ENCODE results near the gene CFAP69.
"Not testable (repeated sequence)": the region's sequence is repeated elsewhere in the genome, so short reads cannot be mapped to it uniquely, and the experiment has no call there.

The CFAP69 gene

GRCh38 chr7:90251304-90251635 is 6.3 kb downstream of the CFAP69 start:
- Histone ChIP-seq H3K9me3 (ENCODE audit: insufficient read depth, low read length) (no peaks in the 10 kb centered on the region), H3K27me3 (ENCODE audit: insufficient read depth, insufficient read length) (peaks cover 10% of the 10 kb centered on the region), H3K4me3 (ENCODE audit: insufficient read length, low read depth) (no peak overlapping the region), H3K4me1 (ENCODE audit: insufficient read depth, insufficient read length) (no peaks in the 10 kb centered on the region), H3K36me3 (ENCODE audit: insufficient read depth, insufficient read length, low read length) (no peaks in the 10 kb centered on the region), H3K9ac (ENCODE audit: insufficient read length, low read depth) (no peak overlapping the region)
- no peak for DNase-seq (ENCODE audit: low read depth, low spot score)
- TF ChIP-seq SUZ12 (IDR thresholded peaks at IDR 0.05; ENCODE audit: extremely low read depth, insufficient read depth, insufficient read length) (no peak), YY1 (IDR thresholded peaks at IDR 0.05; ENCODE audit: insufficient read depth, insufficient read length) (no peak), ZNF274 (IDR thresholded peaks at IDR 0.05; ENCODE audit: low read depth, low read length) (no peak)

DNA sequence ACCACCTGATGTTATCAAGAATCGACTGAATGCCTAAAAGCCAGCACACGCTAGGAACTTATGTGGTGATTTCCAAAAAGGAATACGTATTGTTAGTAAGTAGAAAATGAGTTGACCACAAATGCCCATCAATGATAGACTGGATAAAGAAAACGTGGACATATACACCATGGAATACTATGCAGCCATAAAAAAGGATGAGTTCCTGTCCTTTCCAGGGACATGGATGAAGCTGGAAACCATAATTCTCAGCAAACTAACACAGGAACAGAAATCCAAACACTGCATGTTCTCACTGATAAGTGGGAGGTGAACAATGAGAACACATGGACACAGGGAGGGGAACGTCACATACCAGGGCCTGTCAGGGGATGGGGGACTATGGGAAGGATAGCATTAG is 11.0 kb downstream of the CFAP69 start:
- H3K27me3 ChIP-seq (ENCODE audit: insufficient read depth, insufficient read length); H3K4me3 ChIP-seq (ENCODE audit: insufficient read length, low read depth); H3K9me3 ChIP-seq (ENCODE audit: insufficient read depth, low read length); DNase-seq (ENCODE audit: low read depth, low spot score); H3K9ac ChIP-seq (ENCODE audit: insufficient read length, low read depth); H3K4me1 ChIP-seq (ENCODE audit: insufficient read depth, insufficient read length); H3K36me3 ChIP-seq (ENCODE audit: insufficient read depth, insufficient read length, low read length): not testable (repeated sequence)

GRCh38 chr7:90256778-90257177 is 11.8 kb downstream of the CFAP69 start:
- H3K4me1 ChIP-seq (ENCODE audit: insufficient read depth, insufficient read length) = no peaks in the 10 kb centered on the region
- no peaks in the 10 kb centered on the region for H3K36me3 ChIP-seq (ENCODE audit: insufficient read depth, insufficient read length, low read length)
- no peak overlapping the region for H3K4me3 ChIP-seq (ENCODE audit: insufficient read length, low read depth)
- TF ChIP-seq SUZ12 (IDR thresholded peaks at IDR 0.05; ENCODE audit: extremely low read depth, insufficient read depth, insufficient read length) = no peak
- no peak for TF ChIP-seq YY1 (IDR thresholded peaks at IDR 0.05; ENCODE audit: insufficient read depth, insufficient read length)
- no peak for TF ChIP-seq ZNF274 (IDR thresholded peaks at IDR 0.05; ENCODE audit: low read depth, low read length)
- H3K27me3 ChIP-seq (ENCODE audit: insufficient read depth, insufficient read length) = no peaks in the 10 kb centered on the region
- no peak for DNase-seq (ENCODE audit: low read depth, low spot score)
- no peaks in the 10 kb centered on the region for H3K9me3 ChIP-seq (ENCODE audit: insufficient read depth, low read length)
- H3K9ac ChIP-seq (ENCODE audit: insufficient read length, low read depth) = no peak overlapping the region

DNA sequence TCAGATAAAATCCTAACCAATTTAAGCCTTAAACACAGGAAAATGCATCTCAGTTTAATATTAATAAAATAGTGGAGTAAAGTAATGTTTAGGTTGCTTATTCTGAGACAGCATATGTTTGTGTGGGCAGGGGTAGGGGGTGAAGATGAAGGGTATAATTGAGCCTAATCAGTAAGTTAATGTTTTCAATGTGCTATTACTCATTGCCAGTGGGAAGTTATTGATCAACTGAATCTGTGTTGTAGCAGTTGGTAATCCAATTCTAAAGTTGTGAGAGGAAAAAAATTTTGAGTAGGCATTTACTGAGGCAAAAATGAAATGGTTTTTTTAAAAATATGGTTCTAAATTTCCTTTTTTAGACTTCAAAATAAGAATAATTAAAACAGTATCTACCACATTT is 16.5 kb downstream of the CFAP69 start:
- Histone ChIP-seq H3K36me3 (ENCODE audit: insufficient read depth, insufficient read length, low read length) (no peaks in the 10 kb centered on the region), H3K4me3 (ENCODE audit: insufficient read length, low read depth) (no peak overlapping the region), H3K9ac (ENCODE audit: insufficient read length, low read depth) (no peak overlapping the region), H3K4me1 (ENCODE audit: insufficient read depth, insufficient read length) (no peaks in the 10 kb centered on the region), H3K9me3 (ENCODE audit: insufficient read depth, low read length) (no peaks in the 10 kb centered on the region), H3K27me3 (ENCODE audit: insufficient read depth, insufficient read length) (no peaks in the 10 kb centered on the region)
- TF ChIP-seq YY1 (IDR thresholded peaks at IDR 0.05; ENCODE audit: insufficient read depth, insufficient read length) (no peak), SUZ12 (IDR thresholded peaks at IDR 0.05; ENCODE audit: extremely low read depth, insufficient read depth, insufficient read length) (no peak), ZNF274 (IDR thresholded peaks at IDR 0.05; ENCODE audit: low read depth, low read length) (no peak)
- no peak for DNase-seq (ENCODE audit: low read depth, low spot score)

GRCh38 chr7:90262438-90262837 is 17.5 kb downstream of the CFAP69 start:
- Histone ChIP-seq H3K27me3 (ENCODE audit: insufficient read depth, insufficient read length) (no peaks in the 10 kb centered on the region), H3K9ac (ENCODE audit: insufficient read length, low read depth) (no peak overlapping the region), H3K4me3 (ENCODE audit: insufficient read length, low read depth) (no peak overlapping the region), H3K4me1 (ENCODE audit: insufficient read depth, insufficient read length) (no peaks in the 10 kb centered on the region), H3K36me3 (ENCODE audit: insufficient read depth, insufficient read length, low read length) (no peaks in the 10 kb centered on the region), H3K9me3 (ENCODE audit: insufficient read depth, low read length) (no peaks in the 10 kb centered on the region)
- no peak for DNase-seq (ENCODE audit: low read depth, low spot score)
- TF ChIP-seq SUZ12 (IDR thresholded peaks at IDR 0.05; ENCODE audit: extremely low read depth, insufficient read depth, insufficient read length) = no peak
- no peak for TF ChIP-seq ZNF274 (IDR thresholded peaks at IDR 0.05; ENCODE audit: low read depth, low read length)
- TF ChIP-seq YY1 (IDR thresholded peaks at IDR 0.05; ENCODE audit: insufficient read depth, insufficient read length) = no peak

- H3K4me1 ChIP-seq (ENCODE audit: insufficient read depth, insufficient read length) = no peaks in the 10 kb centered on the region
- no peak overlapping the region for H3K4me3 ChIP-seq (ENCODE audit: insufficient read length, low read depth)
- no peak for DNase-seq (ENCODE audit: low read depth, low spot score)
- no peaks in the 10 kb centered on the region for H3K9me3 ChIP-seq (ENCODE audit: insufficient read depth, low read length)
- no peaks in the 10 kb centered on the region for H3K27me3 ChIP-seq (ENCODE audit: insufficient read depth, insufficient read length)
- no peak overlapping the region for H3K9ac ChIP-seq (ENCODE audit: insufficient read length, low read depth)
- no peaks in the 10 kb centered on the region for H3K36me3 ChIP-seq (ENCODE audit: insufficient read depth, insufficient read length, low read length)
- TF ChIP-seq YY1 (IDR thresholded peaks at IDR 0.05; ENCODE audit: insufficient read depth, insufficient read length) (no peak), SUZ12 (IDR thresholded peaks at IDR 0.05; ENCODE audit: extremely low read depth, insufficient read depth, insufficient read length) (no peak), ZNF274 (IDR thresholded peaks at IDR 0.05; ENCODE audit: low read depth, low read length) (no peak)
Measured at GRCh38 chr7:90266808-90267207, 21.8 kb downstream of the CFAP69 start.

DNA sequence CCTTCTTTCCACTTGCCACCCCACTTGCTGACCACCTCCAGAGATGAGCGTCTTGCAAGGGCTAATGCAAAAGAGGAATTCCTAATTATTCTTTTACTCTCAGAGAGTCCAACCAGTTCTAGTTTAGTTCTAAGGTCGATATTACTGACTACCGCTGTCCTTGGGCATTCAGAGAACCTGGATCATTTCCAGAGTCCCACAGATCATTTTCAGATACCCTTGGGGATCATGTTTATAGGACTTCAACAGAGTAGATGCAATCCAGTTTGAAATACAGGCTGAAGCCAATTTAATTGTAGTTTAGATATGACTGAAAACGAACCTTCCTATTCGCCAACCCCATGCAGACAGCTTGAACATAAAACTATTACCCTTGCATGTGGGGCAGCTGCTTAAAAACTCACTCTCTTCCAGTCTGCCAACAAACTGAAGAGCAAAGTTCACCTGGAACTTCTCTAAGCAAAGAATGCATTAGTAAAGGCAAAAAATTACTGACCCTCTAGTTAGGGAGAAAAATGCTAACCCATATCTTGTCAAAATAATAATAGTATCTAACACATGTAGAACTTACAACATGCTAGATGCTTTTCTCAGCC is 22.4 kb downstream of the CFAP69 start:
- TF ChIP-seq SUZ12 (IDR thresholded peaks at IDR 0.05; ENCODE audit: extremely low read depth, insufficient read depth, insufficient read length) (no peak), ZNF274 (IDR thresholded peaks at IDR 0.05; ENCODE audit: low read depth, low read length) (no peak), YY1 (IDR thresholded peaks at IDR 0.05; ENCODE audit: insufficient read depth, insufficient read length) (no peak)
- DNase-seq (ENCODE audit: low read depth, low spot score) = no peak
- Histone ChIP-seq H3K36me3 (ENCODE audit: insufficient read depth, insufficient read length, low read length) (no peaks in the 10 kb centered on the region), H3K9ac (ENCODE audit: insufficient read length, low read depth) (no peak overlapping the region), H3K27me3 (ENCODE audit: insufficient read depth, insufficient read length) (no peaks in the 10 kb centered on the region), H3K4me1 (ENCODE audit: insufficient read depth, insufficient read length) (no peaks in the 10 kb centered on the region), H3K4me3 (ENCODE audit: insufficient read length, low read depth) (no peak overlapping the region), H3K9me3 (ENCODE audit: insufficient read depth, low read length) (no peaks in the 10 kb centered on the region)

DNA sequence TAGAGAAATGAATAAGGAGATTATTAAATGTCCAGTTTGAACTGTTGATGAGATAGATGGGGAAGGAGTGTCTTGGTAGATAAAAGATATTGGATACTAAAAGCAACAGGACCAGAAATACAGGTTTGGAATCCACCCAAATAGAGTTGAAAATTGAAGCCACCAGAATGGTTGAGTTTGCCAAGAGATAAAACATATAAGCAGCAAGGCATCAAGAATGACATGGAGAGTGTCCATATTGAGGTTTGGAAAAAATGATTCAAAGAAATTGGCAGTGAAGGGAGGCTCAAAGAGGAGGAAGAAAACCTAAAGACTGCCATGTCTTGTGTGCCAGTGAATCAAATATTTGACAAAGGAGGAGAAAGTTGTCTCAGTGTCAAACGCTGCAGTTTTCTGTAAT is 24.2 kb downstream of the CFAP69 start:
- H3K27me3 ChIP-seq (ENCODE audit: insufficient read depth, insufficient read length) = no peaks in the 10 kb centered on the region
- TF ChIP-seq YY1 (IDR thresholded peaks at IDR 0.05; ENCODE audit: insufficient read depth, insufficient read length) (no peak), ZNF274 (IDR thresholded peaks at IDR 0.05; ENCODE audit: low read depth, low read length) (no peak), SUZ12 (IDR thresholded peaks at IDR 0.05; ENCODE audit: extremely low read depth, insufficient read depth, insufficient read length) (no peak)
- H3K4me3 ChIP-seq (ENCODE audit: insufficient read length, low read depth) = no peak overlapping the region
- H3K36me3 ChIP-seq (ENCODE audit: insufficient read depth, insufficient read length, low read length) = no peaks in the 10 kb centered on the region
- H3K4me1 ChIP-seq (ENCODE audit: insufficient read depth, insufficient read length) = no peaks in the 10 kb centered on the region
- no peak overlapping the region for H3K9ac ChIP-seq (ENCODE audit: insufficient read length, low read depth)
- H3K9me3 ChIP-seq (ENCODE audit: insufficient read depth, low read length) = no peaks in the 10 kb centered on the region
- no peak for DNase-seq (ENCODE audit: low read depth, low spot score)
